DMS53 treated with DMSO at 0.1 percent for 48 hours (cell line): ENCODE measurements around the gene TSPAN6.
A peak's percentile ranks its signal among the peaks of the same experiment; 100 is the strongest.

ENCODE experiments used
- DNase-seq: peaks from one replicate; lab custom pipeline; 2025; ENCODE audit not compliant: unreplicated experiment; lab: John Stamatoyannopoulos, UW

Gene TSPAN6

GRCh38 chrX:100636321-100636991 is at the start of gene TSPAN6:
Gene TSPAN6 (minus strand): TSS chrX:100636806. CDS start chrX:100636694, 112 bp downstream.
- peak; percentile 81 for DNase-seq

GRCh38 chrX:100685997-100686305 is 49.3 kb upstream of the TSPAN6 start:
- no peak for DNase-seq

- DNase-seq, result peak; percentile 66
Observed at GRCh38 chrX:100685284-100685996, 48.8 kb upstream of the TSPAN6 start.

- DNase-seq, result no peak
Observed at GRCh38 chrX:100682939-100683338, 46.3 kb upstream of the TSPAN6 start.

GRCh38 chrX:100681599-100681998 is 45.0 kb upstream of the TSPAN6 start:
- DNase-seq, result no peak

GRCh38 chrX:100680756-100681155 is 44.1 kb upstream of the TSPAN6 start:
- DNase-seq, result no peak

GRCh38 chrX:100677611-100678181 is 41.1 kb upstream of the TSPAN6 start:
- no peak for DNase-seq

- DNase-seq, result no peak
Observed at GRCh38 chrX:100674705-100675104, 38.1 kb upstream of the TSPAN6 start.

- no peak for DNase-seq
Observed at GRCh38 chrX:100673397-100673953, 36.9 kb upstream of the TSPAN6 start.

- DNase-seq, result no peak
Observed at GRCh38 chrX:100672966-100673365, 36.4 kb upstream of the TSPAN6 start.

GRCh38 chrX:100663642-100664041 is 27.0 kb upstream of the TSPAN6 start:
- peak; percentile 47 for DNase-seq

GRCh38 chrX:100662796-100663195 is 26.2 kb upstream of the TSPAN6 start:
- DNase-seq, result peak; percentile 18

- DNase-seq, result no peak
Observed at GRCh38 chrX:100662170-100662569, 25.6 kb upstream of the TSPAN6 start.

- DNase-seq, result no peak
Observed at GRCh38 chrX:100659431-100660137, 23.0 kb upstream of the TSPAN6 start.

GRCh38 chrX:100658941-100659381 is 22.4 kb upstream of the TSPAN6 start:
- DNase-seq, result peak; percentile 35

GRCh38 chrX:100654261-100654660 is 17.7 kb upstream of the TSPAN6 start:
- peak; percentile 23 for DNase-seq

- no peak for DNase-seq
Observed at GRCh38 chrX:100652266-100652665, 15.7 kb upstream of the TSPAN6 start.

- no peak for DNase-seq
Observed at GRCh38 chrX:100650841-100651240, 14.2 kb upstream of the TSPAN6 start.

GRCh38 chrX:100649550-100650356 is 13.1 kb upstream of the TSPAN6 start:
- no peak for DNase-seq
